ENCODE data around the gene EXOC2.

DNA sequence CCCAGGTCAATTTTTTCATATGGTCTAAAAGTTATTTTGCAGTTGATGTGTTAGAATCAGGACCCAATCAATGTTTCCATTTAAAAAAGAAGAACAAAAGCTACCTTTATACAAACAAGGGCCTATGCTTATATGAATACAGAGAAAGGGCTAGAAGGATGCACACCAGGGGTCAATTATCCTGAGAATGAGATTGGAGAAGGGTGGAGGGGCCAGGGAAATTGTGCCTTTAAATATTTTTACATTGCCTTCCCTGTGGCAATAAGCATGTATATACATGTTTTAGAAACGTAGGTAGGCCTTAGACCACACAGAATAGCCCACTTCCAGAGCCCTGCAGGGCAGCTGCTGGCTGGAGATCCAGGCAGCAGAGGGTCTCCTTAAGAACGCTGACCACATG lies 12.7 kb downstream of the EXOC2 start:
- TF ChIP-seq, protein P1, sequence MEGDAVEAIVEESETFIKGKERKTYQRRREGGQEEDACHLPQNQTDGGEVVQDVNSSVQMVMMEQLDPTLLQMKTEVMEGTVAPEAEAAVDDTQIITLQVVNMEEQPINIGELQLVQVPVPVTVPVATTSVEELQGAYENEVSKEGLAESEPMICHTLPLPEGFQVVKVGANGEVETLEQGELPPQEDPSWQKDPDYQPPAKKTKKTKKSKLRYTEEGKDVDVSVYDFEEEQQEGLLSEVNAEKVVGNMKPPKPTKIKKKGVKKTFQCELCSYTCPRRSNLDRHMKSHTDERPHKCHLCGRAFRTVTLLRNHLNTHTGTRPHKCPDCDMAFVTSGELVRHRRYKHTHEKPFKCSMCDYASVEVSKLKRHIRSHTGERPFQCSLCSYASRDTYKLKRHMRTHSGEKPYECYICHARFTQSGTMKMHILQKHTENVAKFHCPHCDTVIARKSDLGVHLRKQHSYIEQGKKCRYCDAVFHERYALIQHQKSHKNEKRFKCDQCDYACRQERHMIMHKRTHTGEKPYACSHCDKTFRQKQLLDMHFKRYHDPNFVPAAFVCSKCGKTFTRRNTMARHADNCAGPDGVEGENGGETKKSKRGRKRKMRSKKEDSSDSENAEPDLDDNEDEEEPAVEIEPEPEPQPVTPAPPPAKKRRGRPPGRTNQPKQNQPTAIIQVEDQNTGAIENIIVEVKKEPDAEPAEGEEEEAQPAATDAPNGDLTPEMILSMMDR (IDR thresholded peaks at IDR 0.05) = no peak
- no peak for TF ChIP-seq POLR2A (IDR thresholded peaks at IDR 0.05)

All from lower leg skin (tissue), 3 donors.